Spleen (tissue), 7 donors: ENCODE results near the gene EPB41L4A.

ENCODE experiments used
- CTCF ChIP-seq, 11 experiments: fragments of 200-600 bp in 7 of 11; fragments of 450-650 bp in 4 of 11; sonication (generic) in 4 of 11; IDR thresholded peaks in 8 of 11; conservative IDR thresholded peaks in 3 of 11; 1 replicate in 7 of 11; 2 replicates in 4 of 11; pipeline versions ENCODE4 v1.4.0 to v1.8.0; 2016 to 2021; ENCODE audit warnings: antibody characterized with exemption in 11 of 11, inconsistent platforms in 4 of 11, mild to moderate bottlenecking in 1 of 11
- POLR2A ChIP-seq, 3 donors: fragments of 450-650 bp; IDR thresholded peaks; one replicate each; pipeline ENCODE4 v1.5.1; 2017; ENCODE audit warnings: antibody characterized with exemption in 3 of 3, mild to moderate bottlenecking in 1 of 3
- donor health status: DM: no; HTN: no; CAD: no; lungs with moderate emphysema.
- donor health status: DM: no; HTN: no; CAD: no.
- donor health status: DM: no; HTN: no; CAD: no.

- TF ChIP-seq CTCF (IDR thresholded peaks at IDR 0.05 in 8 of 11, conservative IDR thresholded peaks at IDR 0.05 in 3 of 11) (no peak), POLR2A (IDR thresholded peaks at IDR 0.05) (no peak)
Observed at GRCh38 chr5:112254303-112254702, 164.8 kb downstream of the EPB41L4A start.
